ENCODE results near the gene DIPK2B.

Gene DIPK2B, protein sequence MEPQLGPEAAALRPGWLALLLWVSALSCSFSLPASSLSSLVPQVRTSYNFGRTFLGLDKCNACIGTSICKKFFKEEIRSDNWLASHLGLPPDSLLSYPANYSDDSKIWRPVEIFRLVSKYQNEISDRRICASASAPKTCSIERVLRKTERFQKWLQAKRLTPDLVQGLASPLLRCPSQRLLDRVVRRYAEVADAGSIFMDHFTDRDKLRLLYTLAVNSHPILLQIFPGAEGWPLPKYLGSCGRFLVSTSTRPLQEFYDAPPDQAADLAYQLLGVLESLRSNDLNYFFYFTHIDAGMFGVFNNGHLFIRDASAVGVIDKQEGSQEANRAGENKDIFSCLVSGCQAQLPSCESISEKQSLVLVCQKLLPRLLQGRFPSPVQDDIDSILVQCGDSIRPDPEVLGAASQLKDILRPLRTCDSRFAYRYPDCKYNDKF

DNA sequence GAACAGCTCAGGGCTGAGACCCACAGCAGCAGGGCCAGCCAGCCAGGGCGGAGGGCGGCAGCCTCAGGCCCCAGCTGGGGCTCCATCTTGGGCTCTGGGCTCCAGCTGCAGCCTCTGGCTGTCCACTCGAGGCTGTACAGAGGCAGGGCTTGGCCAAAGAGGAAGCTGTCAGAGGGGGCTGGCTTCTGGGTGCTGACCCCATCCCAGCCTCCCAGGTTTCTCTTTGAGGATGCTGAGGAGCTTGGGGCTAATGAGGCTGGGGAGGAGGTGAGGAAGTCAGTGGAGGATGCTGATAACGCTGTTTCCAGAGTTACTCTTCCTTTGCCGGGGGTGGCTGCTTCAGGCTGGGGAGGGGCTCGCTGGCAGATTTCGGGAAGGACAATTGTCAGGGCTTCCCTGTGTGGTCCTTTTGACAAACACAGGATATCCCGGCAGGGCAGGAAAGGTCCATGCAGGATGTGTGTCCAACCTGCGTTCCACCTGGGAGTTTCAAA, at the start of gene DIPK2B:
TSS of gene DIPK2B (minus strand) at position 136 of the 494 bp plus-strand sequence. CDS start at position 86, 50 bp downstream.
- in situ Hi-C loops (cut with MboI; ENCODE audit: low sequenced_read_pairs, unreplicated experiment): no loop called here
- TF ChIP-seq, protein P1, sequence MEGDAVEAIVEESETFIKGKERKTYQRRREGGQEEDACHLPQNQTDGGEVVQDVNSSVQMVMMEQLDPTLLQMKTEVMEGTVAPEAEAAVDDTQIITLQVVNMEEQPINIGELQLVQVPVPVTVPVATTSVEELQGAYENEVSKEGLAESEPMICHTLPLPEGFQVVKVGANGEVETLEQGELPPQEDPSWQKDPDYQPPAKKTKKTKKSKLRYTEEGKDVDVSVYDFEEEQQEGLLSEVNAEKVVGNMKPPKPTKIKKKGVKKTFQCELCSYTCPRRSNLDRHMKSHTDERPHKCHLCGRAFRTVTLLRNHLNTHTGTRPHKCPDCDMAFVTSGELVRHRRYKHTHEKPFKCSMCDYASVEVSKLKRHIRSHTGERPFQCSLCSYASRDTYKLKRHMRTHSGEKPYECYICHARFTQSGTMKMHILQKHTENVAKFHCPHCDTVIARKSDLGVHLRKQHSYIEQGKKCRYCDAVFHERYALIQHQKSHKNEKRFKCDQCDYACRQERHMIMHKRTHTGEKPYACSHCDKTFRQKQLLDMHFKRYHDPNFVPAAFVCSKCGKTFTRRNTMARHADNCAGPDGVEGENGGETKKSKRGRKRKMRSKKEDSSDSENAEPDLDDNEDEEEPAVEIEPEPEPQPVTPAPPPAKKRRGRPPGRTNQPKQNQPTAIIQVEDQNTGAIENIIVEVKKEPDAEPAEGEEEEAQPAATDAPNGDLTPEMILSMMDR (IDR thresholded peaks at IDR 0.05; ENCODE audit: borderline replicate concordance, control extremely low read depth, extremely low read depth, insufficient read depth, missing control alignments): no peak
- no peak for DNase-seq (ENCODE audit: low spot score)

DNA sequence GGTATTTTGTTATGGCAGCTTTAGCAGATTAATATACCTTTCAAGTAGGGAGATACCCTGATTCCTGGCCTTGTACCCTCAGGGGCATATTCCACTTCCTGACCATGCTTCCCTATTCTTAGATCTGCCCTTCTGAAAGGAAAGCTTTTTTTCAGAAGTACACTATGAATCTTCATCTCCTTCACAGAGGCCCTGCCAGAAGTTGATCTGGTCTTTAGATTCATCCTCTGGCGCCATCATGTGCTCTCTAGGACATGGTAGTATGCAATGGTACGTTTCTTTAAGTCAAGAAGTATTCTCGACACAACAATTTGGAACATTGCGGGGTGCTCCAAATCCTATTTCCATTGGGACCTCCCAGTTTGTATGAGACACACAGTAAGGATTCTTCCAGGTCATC, 39.6 kb upstream of the DIPK2B start:
- TF ChIP-seq, protein P1 (IDR thresholded peaks at IDR 0.05; ENCODE audit: borderline replicate concordance, control extremely low read depth, extremely low read depth, insufficient read depth, missing control alignments): no peak
- in situ Hi-C loops (cut with MboI; ENCODE audit: low sequenced_read_pairs, unreplicated experiment): no loop called here
- no peak for DNase-seq (ENCODE audit: low spot score)

DNA sequence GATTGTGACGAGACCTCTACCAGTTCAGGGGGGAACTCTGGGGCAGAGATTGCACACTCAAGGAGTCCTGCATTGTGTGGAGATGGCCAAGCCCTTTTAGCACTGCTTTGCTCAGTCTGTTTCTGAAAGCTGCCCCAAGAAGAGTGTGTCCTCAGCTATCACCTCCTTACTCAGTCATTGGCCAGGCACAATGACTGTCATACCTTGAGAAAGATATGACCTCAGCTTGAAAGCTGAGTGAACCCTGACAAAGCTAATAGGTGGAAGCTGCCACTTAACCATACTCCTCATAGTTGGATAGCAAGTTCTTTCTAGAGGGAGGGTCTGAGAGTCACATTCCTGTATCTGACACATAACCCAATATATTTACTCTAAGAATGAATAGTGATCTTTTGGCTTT, 37.8 kb upstream of the DIPK2B start:
- TF ChIP-seq, protein P1 (IDR thresholded peaks at IDR 0.05; ENCODE audit: borderline replicate concordance, control extremely low read depth, extremely low read depth, insufficient read depth, missing control alignments): no peak
- DNase-seq (ENCODE audit: low spot score): no peak
- in situ Hi-C loops (cut with MboI; ENCODE audit: low sequenced_read_pairs, unreplicated experiment): no loop called here

GRCh38 chrX:45233531-45233930, 32.9 kb upstream of the DIPK2B start:
- DNase-seq (ENCODE audit: low spot score): no peak
- TF ChIP-seq, protein P1 (IDR thresholded peaks at IDR 0.05; ENCODE audit: borderline replicate concordance, control extremely low read depth, extremely low read depth, insufficient read depth, missing control alignments): no peak
- in situ Hi-C loops (cut with MboI; ENCODE audit: low sequenced_read_pairs, unreplicated experiment): no loop called here

DNA sequence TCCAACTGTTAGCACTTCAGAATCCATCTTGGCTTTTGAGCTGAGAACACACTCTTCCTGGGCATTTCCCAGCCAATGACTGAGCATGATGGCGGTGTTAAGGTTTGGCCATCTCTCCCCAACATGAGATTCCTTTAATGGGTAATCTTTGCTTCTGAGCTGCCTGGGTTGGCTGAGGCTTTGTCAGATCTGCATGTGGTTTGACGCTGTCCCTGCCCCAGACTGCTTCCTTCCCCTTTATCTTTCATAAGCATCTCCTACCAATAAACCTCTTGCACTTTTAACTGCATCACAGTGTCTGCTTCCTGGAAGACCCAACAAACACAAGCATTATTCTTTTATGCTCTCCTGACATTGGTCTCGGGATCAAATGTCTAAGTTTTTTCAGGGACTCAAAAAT, 31.5 kb upstream of the DIPK2B start:
- in situ Hi-C loops (cut with MboI; ENCODE audit: low sequenced_read_pairs, unreplicated experiment): no loop called here
- TF ChIP-seq, protein P1 (IDR thresholded peaks at IDR 0.05; ENCODE audit: borderline replicate concordance, control extremely low read depth, extremely low read depth, insufficient read depth, missing control alignments): no peak
- no peak for DNase-seq (ENCODE audit: low spot score)

DNA sequence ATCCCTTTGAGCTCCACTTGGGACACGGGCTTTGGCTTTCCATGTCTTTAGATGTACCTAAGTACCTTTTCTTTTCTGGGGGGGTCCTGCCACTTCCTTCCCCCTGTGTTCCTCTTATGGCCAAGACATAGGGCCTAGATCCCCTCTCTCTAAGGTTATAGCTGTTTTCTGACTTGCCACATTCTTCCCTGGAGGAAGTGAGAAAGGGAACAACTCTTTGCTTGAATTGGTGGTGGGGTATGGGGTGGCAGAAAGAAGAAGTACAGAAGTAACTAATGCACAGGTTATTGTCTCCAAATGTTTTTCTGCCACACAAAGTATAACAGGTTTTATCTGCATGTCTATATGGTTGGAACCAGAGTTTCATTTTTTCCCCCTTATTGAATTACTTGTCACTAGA, 29.7 kb upstream of the DIPK2B start:
- TF ChIP-seq, protein P1 (IDR thresholded peaks at IDR 0.05; ENCODE audit: borderline replicate concordance, control extremely low read depth, extremely low read depth, insufficient read depth, missing control alignments): no peak
- in situ Hi-C loops (cut with MboI; ENCODE audit: low sequenced_read_pairs, unreplicated experiment): no loop called here
- no peak for DNase-seq (ENCODE audit: low spot score)
